PC-9 (cell line): ENCODE results near the gene SLX4IP. TPM values are rescaled to one million over a fixed set of nuclear protein-coding genes. Genes with fewer than 3 reads are reported as not detected.

Experiments used
- BruUV-seq: library from RNA; stranded (reverse); fragments of 400-500 nt; replicated peaks from 2 replicates; lab custom pipeline; 2021; lab: Mats Ljungman, UMichigan
- CTCF ChIA-PET: fragments of 300-600 bp; sonication (Branson Sonifier 250); formaldehyde crosslinking; loops from one replicate; lab custom pipeline; 2022; ENCODE audit warnings: antibody characterized with exemption; lab: Charles Lee
- POLR2A ChIA-PET: fragments of 300-600 bp; sonication (Branson Sonifier 250); formaldehyde crosslinking; loops from one replicate; lab custom pipeline; 2022; ENCODE audit warnings: antibody characterized with exemption; ENCODE audit not compliant: unreplicated experiment; lab: Charles Lee
- DNase-seq, 2 experiments: peaks; one replicate each; pipeline versions ENCODE4 v3.0.0 to v3.0.0-alpha.2; 2015 to 2022; ENCODE audit warnings: mixed read lengths in 1 of 2
- H2AFZ ChIP-seq: fragments of 200-600 bp; sonication (generic); 2 replicates; pipeline ENCODE4 v1.8.1; 2017; ENCODE audit warnings: antibody characterized with exemption
- H3F3A ChIP-seq: fragments of 200-600 bp; sonication (generic); 2 replicates; pipeline ENCODE4 v1.8.1; 2017; ENCODE audit warnings: antibody characterized with exemption, mild to moderate bottlenecking, low read depth; ENCODE audit not compliant: insufficient read depth
- H3K27ac ChIP-seq: fragments of 200-600 bp; sonication (generic); 2 replicates; pipeline ENCODE4 v1.6.1; 2016; ENCODE audit warnings: mixed run types
- H3K27me3 ChIP-seq: fragments of 200-600 bp; sonication (generic); 2 replicates; pipeline ENCODE4 v1.6.1; 2016; ENCODE audit warnings: low read depth, mixed run types; ENCODE audit not compliant: insufficient read depth
- H3K36me3 ChIP-seq: fragments of 200-600 bp; sonication (generic); 2 replicates; pipeline ENCODE4 v1.6.1; 2016; ENCODE audit warnings: low read depth, mixed run types
- H3K4me1 ChIP-seq: fragments of 200-600 bp; sonication (generic); replicated peaks from 2 replicates; pipeline ENCODE4 v1.6.1; 2016; ENCODE audit warnings: mixed run types; ENCODE audit not compliant: insufficient read depth
- H3K4me2 ChIP-seq: fragments of 200-600 bp; sonication (generic); 2 replicates; pipeline ENCODE4 v1.6.1; 2017; ENCODE audit warnings: mixed run types
- H3K4me3 ChIP-seq: fragments of 200-600 bp; sonication (generic); 2 replicates; pipeline ENCODE4 v1.6.1; 2016; ENCODE audit warnings: mixed run types
- H3K79me2 ChIP-seq: fragments of 200-600 bp; sonication (generic); 2 replicates; pipeline ENCODE4 v1.6.1; 2017; ENCODE audit warnings: low read depth, mixed run types
- H3K9me2 ChIP-seq: fragments of 200-600 bp; sonication (generic); 2 replicates; pipeline ENCODE4 v1.8.1; 2017; ENCODE audit warnings: mild to moderate bottlenecking; ENCODE audit not compliant: insufficient read depth
- H3K9me3 ChIP-seq: fragments of 200-600 bp; sonication (generic); 2 replicates; pipeline ENCODE4 v1.8.1; 2016; ENCODE audit warnings: low read depth; ENCODE audit not compliant: insufficient read depth
- H4K20me1 ChIP-seq: fragments of 200-600 bp; sonication (generic); 2 replicates; pipeline ENCODE4 v1.8.1; 2017; ENCODE audit not compliant: insufficient read depth
- EZH2 ChIP-seq: fragments of 200-600 bp; sonication (generic); IDR thresholded peaks from 2 replicates; pipeline ENCODE4 v1.8.0; 2017; ENCODE audit warnings: antibody characterized with exemption, low read depth
- intact Hi-C: fragments of 100-400 bp; cut with micrococcal nuclease; formaldehyde crosslinking; loops from one replicate; pipeline ENCODE4 v1.10.0; 2022; ENCODE audit not compliant: unreplicated experiment
- total RNA-seq: library from RNA; stranded (reverse); gene quantifications from 2 replicates; pipeline ENCODE4 v1.2.3, GENCODE V29; 2021
- TF ChIP-seq, protein P1 (sequence below): fragments of 200-600 bp; sonication (generic); conservative IDR thresholded peaks from 2 replicates; pipeline ENCODE4 v1.6.1; 2017; ENCODE audit warnings: mixed run types, antibody characterized with exemption, mild to moderate bottlenecking, moderate library complexity

SLX4IP gene
- total RNA-seq, 1 experiment from 2014 or later, result 13.4 TPM

DNA sequence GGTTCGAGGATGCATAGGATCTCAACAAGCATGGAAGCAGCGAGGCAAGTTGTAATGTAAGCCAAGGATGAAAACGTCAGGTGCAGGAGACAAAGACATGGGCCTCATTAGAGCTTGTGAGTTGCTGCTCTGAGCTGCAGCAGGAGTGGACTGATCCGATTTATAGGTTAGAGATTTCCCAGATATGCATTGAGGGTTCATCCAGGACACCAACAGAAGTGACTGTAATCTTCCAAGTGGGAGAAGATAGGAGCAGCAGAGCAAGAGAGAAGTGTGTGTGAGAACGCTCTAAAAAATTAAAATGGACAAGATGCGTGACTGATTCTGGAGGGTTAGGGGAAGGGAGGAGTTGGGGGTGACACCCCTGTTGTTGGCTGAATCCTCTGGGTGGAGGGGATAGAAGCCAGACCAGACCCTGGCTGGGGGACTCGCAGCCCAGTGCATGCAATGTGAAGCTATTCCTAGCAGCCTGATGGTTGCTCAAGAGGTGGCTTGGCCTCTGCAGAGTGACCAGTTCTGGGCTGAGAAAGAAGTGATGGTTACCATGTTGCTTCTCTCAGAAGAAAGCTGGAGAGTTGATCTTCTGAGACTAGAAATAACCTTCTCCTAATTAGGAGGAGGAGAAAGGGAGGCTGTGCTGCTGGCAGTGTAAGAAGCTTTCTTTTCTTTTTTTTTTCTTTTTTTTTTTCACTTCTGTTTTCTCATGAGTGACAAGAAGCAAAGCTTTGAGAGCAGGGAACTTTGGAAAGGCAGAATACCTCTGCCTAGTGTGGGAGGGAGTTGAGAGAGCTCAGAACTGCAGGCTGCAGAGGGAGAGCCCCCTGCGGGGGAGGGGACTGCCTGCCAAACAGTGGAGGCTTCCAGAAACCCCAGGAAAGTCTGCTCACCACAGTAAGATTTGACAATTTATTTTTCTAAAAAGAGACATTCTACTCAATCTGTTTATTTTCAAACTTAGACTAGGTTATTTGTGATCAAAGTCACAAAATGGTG is 116.9 kb downstream of the SLX4IP start:
- Histone ChIP-seq H4K20me1 (no peaks in the 10 kb centered on the region), H3K27me3 (no peaks in the 10 kb centered on the region), H3K27ac (no peak overlapping the region), H3F3A (no peaks in the 10 kb centered on the region; the same call in 1 of the 2 replicates), H3K4me2 (no peak overlapping the region), H3K4me3 (no peak overlapping the region), H3K36me3 (no peaks in the 10 kb centered on the region), H3K4me1 (peaks cover 20% of the 10 kb centered on the region), H3K9me3 (no peaks in the 10 kb centered on the region), H2AFZ (no peak overlapping the region), H3K79me2 (0 out of 2 replicates have a peak, but pooled peaks cover 5% of the 10 kb centered on the region), H3K9me2 (no peaks in the 10 kb centered on the region)
- TF ChIP-seq, protein P1, sequence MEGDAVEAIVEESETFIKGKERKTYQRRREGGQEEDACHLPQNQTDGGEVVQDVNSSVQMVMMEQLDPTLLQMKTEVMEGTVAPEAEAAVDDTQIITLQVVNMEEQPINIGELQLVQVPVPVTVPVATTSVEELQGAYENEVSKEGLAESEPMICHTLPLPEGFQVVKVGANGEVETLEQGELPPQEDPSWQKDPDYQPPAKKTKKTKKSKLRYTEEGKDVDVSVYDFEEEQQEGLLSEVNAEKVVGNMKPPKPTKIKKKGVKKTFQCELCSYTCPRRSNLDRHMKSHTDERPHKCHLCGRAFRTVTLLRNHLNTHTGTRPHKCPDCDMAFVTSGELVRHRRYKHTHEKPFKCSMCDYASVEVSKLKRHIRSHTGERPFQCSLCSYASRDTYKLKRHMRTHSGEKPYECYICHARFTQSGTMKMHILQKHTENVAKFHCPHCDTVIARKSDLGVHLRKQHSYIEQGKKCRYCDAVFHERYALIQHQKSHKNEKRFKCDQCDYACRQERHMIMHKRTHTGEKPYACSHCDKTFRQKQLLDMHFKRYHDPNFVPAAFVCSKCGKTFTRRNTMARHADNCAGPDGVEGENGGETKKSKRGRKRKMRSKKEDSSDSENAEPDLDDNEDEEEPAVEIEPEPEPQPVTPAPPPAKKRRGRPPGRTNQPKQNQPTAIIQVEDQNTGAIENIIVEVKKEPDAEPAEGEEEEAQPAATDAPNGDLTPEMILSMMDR, result no peak
- TF ChIP-seq EZH2, result no peak
- no TSS peak for BruUV-seq
- POLR2A ChIA-PET, result interaction anchor here (0.6 to 0.7 kb wide), 2 partner anchors 52 to 1392 kb away, joined by 6 to 20 read pairs; no protein-coding TSS in a partner anchor
- intact Hi-C loops, result loop anchor here (2.0 to 10.0 kb wide), 4 partner anchors 105 to 833 kb away; no protein-coding TSS in a partner anchor
- CTCF ChIA-PET, result interaction anchor here (0.7 to 1.0 kb wide), 5 partner anchors 11 to 175 kb away, joined by 3 to 4 read pairs (median 4); no protein-coding TSS in a partner anchor
- DNase-seq, result no peak

DNA sequence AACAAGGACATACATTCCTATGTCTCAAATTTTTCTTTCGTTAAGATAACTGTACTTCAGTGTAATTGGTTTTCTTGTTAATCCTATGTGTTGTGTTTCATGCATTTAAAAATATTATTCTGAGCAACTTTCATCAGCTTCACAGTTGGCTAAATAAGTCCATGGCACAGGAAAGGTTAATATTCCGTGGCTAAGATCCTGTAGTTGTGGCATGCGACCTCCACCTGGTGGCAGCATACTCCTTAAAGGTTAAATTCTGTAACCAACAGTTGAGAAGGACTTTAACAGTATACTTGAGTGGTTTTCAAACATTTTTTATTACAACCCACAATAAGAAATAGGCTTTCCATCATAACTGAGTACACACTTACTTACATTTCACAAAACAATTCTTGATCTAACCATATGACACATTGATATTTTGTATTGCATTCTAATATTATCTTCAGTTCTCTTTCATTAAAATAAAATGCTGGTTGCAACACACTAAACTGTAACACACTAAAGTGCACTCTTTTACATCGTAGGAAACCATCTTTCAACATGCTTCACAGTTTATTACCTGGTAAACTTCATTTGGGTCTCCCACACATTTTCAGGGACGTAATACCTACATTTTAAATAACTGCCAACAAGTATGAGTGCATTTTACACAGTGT is 118.3 kb downstream of the SLX4IP start:
- H3K27me3 ChIP-seq, result no peaks in the 10 kb centered on the region
- H3K36me3 ChIP-seq, result no peaks in the 10 kb centered on the region
- no peaks in the 10 kb centered on the region for H4K20me1 ChIP-seq
- TF ChIP-seq, protein P1, result peak; percentile 87
- TF ChIP-seq EZH2, result no peak
- ChIA-PET POLR2A (interaction anchor here (0.7 kb wide), 1 partner anchor 1420 kb away, joined by 3 read pairs; no protein-coding TSS in a partner anchor), CTCF (interaction anchor here (0.6 to 1.0 kb wide), 3 partner anchors 12 to 78 kb away, joined by 3 read pairs; no protein-coding TSS in a partner anchor)
- H3F3A ChIP-seq, result peaks cover 5% of the 10 kb centered on the region
- intact Hi-C loops, result loop anchor here (1.0 to 10.0 kb wide), 8 partner anchors 104 to 990 kb away; no protein-coding TSS in a partner anchor
- H3K79me2 ChIP-seq, result 0 out of 2 replicates have a peak, but pooled peaks cover 5% of the 10 kb centered on the region
- no peaks in the 10 kb centered on the region for H3K9me3 ChIP-seq
- H3K4me3 ChIP-seq, result no peak overlapping the region
- H3K27ac ChIP-seq, result no peak overlapping the region
- no peaks in the 10 kb centered on the region for H3K9me2 ChIP-seq
- H2AFZ ChIP-seq, result no peak overlapping the region
- H3K4me2 ChIP-seq, result no peak overlapping the region
- BruUV-seq, result no TSS peak
- peaks cover 29% of the 10 kb centered on the region for H3K4me1 ChIP-seq
- peak; percentile 51 to 60 for DNase-seq

DNA sequence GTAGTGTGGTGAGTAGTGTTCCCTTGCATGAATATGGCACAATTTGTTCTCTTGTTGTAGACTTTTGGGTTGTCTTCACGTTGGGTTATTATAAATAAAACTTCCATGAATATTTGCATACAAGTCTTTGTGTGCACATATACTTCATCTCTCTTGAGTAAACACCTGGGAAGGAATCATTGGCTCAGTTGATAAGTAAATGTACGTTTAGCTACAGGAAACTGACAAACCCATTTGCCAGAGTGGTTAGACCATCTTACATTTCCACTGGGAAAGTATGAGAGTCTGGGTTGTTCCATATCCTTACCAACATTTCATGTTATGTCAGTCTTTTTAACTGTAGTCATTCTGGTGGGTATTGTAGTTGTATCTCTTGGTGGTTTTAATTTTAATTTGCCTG is 119.2 kb downstream of the SLX4IP start:
- Histone ChIP-seq H3K4me2 (no peak overlapping the region), H3F3A (peaks cover 13% of the 10 kb centered on the region), H3K4me1 (peaks cover 38% of the 10 kb centered on the region), H3K9me2 (no peaks in the 10 kb centered on the region), H3K27ac (no peak overlapping the region), H2AFZ (no peak overlapping the region), H3K36me3 (no peaks in the 10 kb centered on the region), H4K20me1 (no peaks in the 10 kb centered on the region), H3K4me3 (no peak overlapping the region), H3K27me3 (no peaks in the 10 kb centered on the region), H3K79me2 (0 out of 2 replicates have a peak, but pooled peaks cover 5% of the 10 kb centered on the region), H3K9me3 (no peaks in the 10 kb centered on the region)
- no TSS peak for BruUV-seq
- intact Hi-C loops, result loop anchor here (5.0 to 10.0 kb wide), 3 partner anchors 103 to 831 kb away; no protein-coding TSS in a partner anchor
- CTCF ChIA-PET, result interaction anchor here (0.6 kb wide), 1 partner anchor 147 kb away, joined by 6 read pairs; no protein-coding TSS in a partner anchor
- POLR2A ChIA-PET, result no interaction called here
- DNase-seq, result no peak
- TF ChIP-seq, protein P1, result no peak
- TF ChIP-seq EZH2, result no peak
